Activated CD8-positive, alpha-beta memory T cell treated with anti-CD3 and anti-CD28 coated beads, Interleukin-2, amount 50 U/mL, for 24 hours (primary cell): ENCODE data around the gene GRN.
A peak's percentile ranks its signal among the peaks of the same experiment; 100 is the strongest.
"Not testable (repeated sequence)": the region's sequence is repeated elsewhere in the genome, so short reads cannot be mapped to it uniquely, and the experiment has no call there.

ENCODE experiments used
- DNase-seq: peaks from one replicate; pipeline ENCODE4 v3.0.0-alpha.2; 2020; ENCODE audit errors: extremely low read depth

GRN gene

DNA sequence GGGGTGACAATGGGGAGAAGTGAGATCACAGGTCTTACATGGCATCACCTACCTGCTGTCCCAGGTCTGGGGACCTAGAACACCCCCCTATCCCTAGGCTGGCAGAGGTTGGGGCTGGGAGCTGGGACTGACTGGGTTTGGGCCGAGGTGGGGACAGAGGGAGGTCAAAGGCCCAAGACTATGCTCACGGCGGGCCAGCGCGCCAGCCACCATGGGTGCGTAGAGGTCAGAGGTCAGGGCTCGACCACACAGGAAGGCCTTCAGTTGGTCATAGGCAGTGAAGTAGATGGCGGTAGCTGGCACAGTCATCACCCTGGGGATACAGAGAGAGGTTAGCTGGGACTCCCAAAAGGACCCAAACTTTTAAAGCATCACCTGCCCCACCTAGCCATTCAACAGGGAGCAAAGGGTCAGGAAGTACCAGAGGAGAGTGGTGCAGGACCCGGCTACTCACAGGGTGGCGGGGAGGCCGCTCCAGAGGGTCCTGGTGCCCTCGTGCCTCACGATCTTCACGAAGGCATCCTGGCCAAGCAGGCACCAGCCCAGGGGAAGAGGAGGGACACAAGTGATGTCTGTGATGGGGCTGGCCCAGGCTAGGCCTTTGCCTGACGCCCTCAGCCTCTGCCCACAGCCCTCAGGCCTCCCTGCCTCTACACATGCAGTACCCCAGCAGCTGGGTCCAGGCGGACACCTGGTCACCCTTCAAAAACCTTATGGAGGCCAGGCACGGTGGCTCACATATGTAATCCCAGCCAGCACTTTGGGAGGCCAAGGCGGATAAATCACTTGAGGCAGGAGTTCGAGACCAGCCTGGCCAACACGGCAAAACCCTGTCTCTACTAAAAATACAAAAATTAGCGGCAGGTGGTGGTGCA lies 23.6 kb upstream of the GRN start:
- no peak for DNase-seq

DNA sequence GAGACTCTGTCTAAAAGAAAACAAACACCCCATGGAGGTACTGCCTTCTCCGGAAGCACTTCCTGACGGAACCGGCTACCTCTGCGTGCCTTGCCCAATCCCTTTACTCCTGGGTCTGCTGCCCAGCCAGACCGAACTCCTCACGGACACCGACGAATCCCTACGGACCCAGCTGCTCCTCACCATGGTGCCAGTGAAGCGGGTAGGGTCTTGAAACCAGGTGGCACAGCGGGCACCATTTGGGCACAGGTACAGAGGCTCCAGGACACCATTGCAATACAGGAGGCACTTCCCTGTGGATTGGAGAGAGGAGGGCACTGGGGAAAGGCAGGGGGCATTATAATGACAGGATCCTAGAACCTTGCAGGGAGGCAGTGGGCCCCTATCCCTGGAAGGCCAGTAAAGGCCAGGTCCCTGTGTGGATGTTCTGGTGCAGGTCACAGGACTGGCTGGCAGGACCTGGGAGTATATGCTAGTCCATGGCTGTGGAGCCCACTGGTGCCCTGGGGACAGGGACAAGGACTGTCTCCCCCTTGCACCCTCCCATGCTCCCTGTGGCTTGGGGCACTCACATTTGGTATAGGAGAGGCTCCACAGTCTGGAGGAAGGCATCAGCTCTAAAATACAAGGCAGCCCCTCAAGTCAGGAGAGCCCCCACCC lies 22.7 kb upstream of the GRN start:
- DNase-seq = no peak

DNA sequence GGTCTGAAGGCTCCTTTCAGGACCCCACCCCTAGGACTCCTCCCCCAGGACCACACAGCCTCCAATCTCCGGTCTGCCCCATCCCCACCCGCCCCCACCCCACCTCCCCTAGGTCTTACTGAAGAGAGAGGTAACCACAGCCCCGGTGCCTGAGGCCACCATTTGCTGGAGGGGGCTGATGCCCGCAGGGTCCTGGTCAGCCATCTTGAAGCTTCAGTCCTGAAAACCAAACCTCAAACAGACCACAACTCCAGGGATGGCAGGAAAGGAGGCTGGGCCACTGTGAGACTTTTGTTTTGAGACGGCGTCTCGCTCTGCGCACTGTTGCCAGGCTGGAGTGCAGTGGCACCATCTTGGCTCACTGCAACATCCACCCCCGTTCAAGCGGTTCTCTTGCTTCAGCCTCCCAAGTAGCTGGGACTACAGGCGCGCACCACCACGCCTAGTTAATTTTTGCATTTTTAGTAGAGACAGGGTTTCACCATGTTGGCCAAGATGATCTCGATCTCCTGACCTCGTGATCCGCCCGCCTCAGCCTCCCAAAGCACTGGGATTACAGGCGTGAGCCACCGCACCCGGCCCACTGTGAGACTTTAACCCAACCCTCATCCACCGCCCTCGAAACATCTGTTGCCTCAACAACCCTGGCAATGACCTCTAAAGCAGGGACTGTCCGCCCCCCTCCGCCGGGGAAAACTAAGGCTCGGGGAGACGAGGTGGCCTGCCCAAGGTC lies 21.6 kb upstream of the GRN start:
- DNase-seq = no peak

DNA sequence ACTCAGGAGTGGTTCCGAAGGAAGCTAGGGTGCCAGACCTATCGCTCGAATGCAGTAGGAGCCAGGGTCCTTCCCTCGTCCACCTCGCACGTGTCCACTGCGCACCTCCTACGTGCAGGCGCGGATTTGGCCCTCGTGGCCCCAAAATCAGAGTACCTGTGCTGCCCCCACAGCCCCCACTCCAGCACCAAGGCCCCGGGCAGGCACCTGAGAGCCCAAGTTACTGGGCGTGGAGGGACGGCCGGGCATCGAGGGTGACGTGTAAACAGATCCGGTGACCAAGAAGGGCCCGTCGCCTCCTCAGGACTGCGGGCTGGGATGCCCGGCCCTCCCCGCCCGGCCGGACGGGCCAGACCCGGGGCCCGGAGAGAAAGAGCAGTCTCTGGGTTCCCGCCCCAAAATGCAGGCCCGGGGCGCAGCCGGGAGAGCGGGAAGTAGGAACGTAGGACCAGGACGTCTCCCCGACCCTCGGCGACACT lies 21.0 kb upstream of the GRN start:
- no peak for DNase-seq

DNA sequence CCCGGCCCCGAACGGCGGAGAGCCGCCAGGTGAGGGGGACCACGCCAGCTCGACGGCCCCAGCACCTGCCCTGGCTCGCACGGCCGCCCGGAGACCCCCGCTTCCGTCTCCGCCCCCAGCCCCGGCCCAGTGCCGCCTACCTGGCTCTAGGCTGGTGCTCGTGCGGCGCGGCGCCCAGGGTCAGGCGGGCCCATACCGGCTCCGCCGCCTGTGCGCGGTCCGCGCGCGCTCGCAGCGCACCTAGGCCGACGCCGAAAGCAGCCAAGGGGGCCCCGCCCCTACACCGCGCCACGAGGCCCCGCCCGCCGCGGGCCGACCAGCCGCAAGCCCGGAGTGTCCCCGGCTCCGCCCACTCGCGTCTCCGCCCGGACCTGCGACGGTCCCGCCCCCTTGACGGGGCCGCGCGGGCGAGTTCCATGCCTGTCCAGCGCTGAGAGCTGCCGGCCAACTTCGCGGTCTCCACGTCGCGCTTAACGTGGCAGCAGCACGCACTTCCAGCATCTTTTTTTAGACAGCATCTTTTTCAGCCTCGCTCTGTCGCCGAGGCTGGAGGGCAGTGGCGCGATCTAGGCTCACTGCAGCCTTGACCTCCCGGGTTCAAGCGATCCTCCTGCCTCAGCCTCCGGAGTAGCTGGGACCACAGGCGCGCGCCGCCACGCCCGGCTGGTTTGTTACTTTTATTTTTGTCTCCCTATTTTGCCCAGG lies 20.4 kb upstream of the GRN start, which contains the start of gene SLC25A39:
SLC25A39 (minus strand) TSS at position 253 of the 705 bp plus-strand sequence. CDS start 1,261 bp downstream, outside the sequence.
- peak; percentile 80 for DNase-seq

DNA sequence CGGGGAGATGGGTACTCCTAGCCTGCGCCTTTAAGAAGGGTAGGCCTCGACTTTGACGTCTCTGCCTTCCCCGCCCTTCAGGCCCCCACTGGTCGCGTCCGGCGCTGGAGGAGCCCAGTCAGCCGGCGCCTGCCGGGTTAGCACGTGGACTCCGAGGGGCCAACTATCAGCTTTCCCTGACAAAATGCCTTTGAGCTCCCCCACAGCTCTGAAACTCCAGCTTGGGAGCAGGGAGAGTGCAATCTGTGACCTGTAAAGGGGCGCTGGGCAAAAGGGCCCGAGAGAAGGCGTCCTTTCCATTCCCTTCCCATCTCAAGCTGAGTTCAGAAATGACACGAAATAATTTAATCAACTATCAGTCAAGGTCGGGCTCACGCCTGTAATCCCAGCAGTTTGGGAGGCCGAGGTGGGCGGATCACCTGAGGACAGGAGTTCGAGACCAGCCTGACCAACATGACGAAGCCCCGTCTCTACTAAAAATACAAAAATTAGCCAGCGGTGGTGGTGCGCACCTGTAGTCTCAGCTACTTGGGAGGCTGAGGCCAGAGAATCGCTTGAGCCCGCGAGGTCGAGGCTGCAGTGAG lies 18.1 kb upstream of the GRN start:
- DNase-seq = peak; percentile 83

DNA sequence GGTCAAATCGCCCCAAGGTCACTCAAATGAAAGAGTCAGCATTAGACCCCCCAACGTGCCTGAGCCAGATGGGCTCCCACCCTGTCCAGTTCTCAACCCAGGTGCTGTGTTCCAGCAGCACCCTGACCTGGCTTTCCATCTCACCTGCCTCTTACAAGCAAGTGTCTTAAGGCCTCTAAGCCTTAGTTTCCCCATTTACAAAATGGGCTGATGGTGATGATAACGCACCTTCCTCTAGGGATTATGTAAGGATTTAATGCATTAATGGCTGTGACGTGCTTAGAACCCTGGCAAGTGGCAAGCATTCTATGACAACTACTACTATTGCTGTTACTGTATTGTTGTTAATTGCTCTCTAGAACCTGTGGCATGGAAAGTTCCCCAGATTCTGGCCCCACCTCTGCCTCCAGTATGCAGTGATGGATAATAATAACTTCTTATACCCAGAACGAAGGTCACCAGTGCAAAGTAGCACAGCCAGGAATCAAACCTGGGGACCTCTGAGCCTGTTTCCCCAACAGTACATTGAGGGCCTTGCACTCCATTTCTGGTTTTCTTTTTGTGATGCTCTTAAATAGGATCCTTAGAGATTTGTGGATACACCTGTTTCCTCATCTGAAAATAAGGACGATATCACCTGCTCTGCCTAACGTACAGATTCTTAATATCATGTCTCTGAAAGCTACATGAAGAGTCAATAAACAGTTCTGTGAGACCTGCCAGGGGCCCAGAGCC lies 17.2 kb upstream of the GRN start:
- no peak for DNase-seq

DNA sequence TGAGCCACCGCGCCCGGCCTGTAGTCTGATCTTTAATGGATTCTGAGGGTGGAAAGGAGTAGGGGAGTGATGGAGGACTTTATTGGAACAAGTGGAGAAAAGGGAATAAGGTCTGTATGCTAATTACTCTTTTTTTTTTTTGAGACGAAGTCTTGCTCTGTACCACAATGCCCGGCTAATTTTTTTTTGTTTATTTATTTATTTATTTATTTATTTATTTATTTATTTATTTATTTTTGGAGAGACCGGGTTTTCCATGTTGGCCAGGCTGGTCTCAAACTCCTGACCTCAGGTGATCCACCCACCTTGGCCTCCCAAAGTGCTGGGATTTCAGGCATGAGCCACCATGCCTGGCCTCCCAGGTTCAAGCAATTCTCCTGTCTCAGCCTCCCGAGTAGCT lies 15.6 kb upstream of the GRN start:
- not testable (repeated sequence) for DNase-seq

DNA sequence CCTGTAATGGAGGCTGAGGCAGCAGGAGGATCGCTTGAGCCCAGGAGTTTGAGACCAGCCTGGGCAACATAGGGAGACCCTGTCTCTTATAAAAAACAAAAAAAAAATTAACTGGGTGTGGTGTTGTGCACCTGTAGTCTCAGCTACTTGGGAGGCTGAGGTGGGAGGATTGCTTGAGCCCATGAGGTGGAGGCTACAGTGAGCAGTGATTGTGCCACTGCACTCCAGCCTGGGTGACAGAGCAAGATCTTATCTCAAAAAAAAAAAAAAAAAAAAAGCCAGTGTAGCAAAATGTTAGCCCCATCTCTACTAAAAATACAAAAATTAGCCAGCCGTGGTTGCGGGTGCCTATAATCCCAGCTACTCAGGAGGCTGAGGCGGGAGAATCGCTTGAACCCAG lies 14.8 kb upstream of the GRN start:
- not testable (repeated sequence) for DNase-seq

DNA sequence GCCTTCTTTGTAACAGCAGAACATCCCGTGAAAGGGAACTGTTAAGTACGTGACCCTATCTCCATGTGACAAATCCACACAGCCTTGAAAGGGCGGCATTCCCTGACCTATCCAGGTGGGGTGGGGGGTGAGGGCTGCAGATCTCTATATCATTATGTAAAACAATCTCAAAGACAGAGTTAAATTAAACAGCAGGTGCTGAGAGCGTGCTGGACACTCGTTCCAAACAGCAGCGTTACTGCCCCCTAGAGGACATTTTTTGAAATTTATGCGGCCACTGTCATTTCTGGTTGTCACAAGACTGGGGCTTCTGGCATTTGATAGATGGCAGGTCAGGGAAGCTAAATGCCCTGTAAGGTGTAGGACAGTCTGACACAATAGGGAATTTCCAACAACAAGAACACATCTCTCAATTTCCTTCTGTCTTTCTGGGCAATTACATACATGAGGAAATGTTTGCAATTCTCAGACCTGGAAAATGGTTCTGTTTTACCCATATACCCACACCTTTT lies 13.8 kb upstream of the GRN start:
- peak; percentile 49 for DNase-seq

DNA sequence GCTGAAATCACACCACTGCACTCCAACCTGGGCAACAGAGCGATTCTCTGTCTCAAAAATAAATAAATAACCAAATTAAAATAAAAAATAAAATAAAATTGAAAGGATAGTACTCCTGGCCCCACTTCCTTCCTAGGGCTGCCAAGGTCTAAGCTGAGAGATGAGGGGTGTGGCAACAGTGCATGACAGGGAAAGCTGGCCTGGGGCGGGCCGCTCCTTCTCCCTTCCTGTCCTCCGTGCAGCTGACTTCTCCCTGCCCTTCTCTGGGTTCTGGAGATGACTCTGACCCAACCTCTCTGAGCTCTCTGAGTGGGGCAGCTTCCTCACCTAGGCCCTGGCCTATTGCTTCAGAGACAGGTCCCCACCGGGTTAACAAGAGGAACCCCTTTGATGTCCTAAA lies 11.7 kb upstream of the GRN start:
- DNase-seq = no peak

DNA sequence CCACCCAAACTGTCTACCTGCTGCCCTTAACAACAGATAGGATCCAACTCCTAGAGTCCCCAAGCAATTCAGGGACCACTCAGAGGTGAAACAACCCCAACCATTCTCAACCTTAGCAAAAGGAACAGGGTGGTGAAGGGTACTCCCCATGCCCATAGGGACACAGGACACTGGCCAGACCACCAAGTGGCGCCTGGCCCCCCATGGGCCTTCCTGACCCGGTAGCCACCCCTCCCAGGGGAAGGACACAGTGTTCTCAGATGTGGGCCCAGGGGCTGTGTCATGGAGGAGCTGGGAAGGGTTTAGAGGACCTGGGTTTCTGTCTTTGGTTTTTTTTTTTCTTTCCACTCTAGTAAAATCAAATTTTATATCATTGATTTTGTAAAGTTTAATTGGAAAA lies 10.8 kb upstream of the GRN start:
- DNase-seq = no peak

DNA sequence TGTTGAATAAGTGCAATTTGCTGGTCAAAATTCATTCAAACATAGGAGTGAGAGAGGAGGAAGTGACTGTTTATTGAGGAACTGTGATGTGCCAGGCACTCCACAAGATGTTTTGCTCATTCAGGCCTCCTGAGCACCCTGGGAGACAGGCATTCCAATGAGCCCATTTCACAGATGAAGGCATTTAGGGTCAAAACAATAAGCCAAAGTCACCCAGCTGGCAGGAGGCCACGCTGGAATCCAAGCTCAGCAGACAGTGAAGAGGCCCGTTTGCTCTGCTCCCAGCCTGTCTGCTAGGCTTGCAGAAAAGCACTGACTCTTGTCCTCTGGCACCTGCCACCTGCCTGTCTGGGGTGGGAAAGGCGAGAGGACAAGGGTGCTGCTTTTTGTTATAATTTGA lies 10.4 kb upstream of the GRN start:
- no peak for DNase-seq

DNA sequence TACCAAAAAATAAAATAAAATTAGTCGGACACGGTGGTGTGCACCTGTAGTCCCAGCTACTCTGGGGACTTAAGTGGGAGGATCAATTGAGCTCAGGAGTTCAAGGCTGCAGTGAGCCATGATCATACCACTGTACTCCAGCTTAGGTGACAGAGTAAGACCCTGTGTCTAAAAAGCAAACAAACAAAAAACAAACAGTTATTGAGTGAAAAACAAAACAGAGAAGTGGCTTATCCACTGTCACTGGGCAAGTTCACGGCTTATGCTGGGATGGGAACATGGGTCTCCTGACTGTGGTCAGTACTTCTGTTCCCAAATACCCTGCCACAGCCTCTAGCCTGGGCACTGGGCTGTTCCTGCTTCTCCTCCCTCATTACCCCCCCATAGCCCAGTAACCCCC lies 9.5 kb upstream of the GRN start:
- DNase-seq = no peak

DNA sequence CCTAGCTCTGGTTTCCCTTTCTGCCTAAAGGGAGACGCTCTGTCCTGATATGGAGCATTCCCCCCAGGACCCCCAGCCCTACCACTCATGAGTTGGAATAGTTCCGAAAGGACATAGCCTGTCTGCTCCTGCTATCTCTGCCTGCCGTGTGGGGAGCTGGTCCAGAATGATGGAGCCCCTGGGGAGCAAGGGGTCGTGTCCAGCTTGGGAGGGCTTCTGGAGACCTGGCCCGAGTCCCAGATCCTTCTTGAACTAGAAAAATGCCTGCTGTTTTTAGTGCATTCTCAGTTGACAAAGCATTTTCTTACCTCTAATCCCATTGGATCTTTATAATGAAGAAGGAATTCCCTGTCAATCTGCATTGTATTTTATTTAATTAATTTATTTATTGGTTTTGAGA lies 9.1 kb upstream of the GRN start:
- no peak for DNase-seq

DNA sequence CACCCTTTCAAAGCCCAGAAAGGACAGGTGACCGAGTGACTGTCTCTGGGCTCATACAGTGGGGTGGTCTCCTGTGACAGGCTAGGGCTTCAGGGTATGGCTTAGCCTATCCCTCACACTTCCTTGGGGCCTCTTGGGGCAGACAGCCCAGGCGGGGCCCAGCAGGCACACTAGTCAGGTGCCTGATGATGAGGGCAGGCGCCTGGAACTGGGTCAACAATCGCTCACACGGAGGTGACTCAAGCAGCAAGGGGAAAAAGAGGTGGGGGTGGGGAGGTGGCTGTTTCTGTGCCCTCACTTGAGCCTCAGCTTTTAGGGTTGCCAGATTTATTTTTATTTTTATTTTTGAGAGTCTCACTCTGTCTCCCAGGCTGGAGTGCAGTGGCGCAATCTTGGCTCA lies 6.4 kb upstream of the GRN start:
- no peak for DNase-seq

DNA sequence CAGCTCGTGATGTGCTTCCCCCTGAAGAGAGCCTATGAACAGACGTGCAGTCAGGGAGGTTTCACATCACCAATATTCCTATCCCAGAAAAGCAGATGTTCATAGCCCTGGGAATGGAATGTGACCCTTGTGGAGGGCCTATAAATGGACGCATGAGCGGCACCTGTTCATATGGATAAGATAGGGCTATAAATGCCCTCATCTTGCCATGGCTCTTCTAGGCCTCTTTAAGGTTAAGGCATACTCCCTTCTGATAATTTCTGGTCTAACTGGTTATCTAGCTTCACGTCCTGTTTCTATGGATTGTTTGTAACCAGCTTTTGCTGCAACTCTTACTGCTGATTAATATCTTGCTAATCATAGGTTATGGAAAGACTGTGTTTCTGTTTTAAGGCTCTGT lies 4.5 kb upstream of the GRN start:
- not testable (repeated sequence) for DNase-seq

DNA sequence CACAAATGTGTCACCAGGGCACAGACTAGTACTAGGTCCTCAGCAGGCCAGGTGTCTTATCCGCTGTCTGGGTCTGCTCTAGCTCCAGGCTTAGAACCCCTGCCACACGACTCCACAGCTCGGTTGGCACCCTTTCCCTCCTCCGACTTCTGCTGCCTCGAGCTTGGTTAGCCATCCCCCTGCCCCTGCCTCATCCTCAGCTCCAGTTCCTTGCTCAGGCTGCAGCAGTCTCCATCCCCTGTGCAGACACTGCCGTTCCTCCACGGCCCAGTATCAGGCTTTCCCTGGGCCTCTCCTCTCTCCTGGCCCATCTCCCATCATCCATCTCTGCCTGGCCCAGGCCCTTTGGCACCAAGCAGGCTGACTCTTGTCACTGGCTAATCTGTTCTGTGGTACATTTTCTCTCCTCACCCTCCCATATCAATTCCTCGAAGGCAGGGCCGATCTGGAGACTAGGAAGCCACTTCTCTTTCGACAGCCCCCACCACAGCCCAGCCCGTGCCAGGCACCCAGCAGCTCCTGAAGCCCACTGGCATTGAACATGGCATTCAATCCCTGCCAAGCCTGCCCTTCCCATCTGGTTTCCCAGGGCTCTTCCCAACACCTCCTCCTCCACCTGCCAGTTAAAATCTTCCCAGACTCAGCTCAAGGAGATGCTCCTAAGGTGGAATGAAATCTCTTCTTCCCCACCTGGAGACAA lies 1.4 kb upstream of the GRN start:
- DNase-seq = no peak

DNA sequence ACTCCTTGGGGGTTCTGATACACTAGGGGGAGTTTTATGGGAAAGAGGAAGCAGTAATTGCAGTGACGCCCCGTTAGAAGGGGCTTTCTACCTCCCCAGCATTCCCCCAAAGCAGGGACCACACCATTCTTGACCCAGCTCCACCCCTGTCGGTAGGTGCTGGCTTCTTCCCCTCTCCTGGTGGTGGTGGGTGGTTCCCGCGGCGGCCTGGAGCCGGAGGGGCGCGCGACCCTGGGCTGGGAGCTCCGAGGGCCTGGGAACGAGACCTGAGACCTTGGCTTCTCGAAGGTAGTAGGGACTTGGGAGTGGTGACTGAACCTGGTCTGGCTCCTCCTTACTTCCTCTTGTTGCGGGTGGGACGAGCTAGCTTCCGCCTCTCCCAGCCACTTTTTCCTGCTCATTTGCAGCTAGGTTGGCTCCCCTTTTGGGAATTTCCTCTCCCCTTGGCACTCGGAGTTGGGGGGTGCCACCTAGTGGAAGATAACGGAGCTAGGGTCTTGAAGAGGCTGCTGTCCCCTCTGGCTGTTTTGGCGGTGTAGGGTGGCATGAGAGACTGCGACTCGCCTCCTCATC lies 438 bp downstream of the GRN start:
- DNase-seq = no peak
